ENCODE results near the gene NPAT.
"Not testable (repeated sequence)": the region's sequence is repeated elsewhere in the genome, so short reads cannot be mapped to it uniquely, and the experiment has no call there.

Gene NPAT

GRCh38 chr11:108148556-108148955 is 73.9 kb downstream of the NPAT start:
- DNase-seq (ENCODE audit: low spot score) = no peak

- DNase-seq (ENCODE audit: low spot score) = no peak
Measured at GRCh38 chr11:108147150-108147549, 75.3 kb downstream of the NPAT start.

DNA sequence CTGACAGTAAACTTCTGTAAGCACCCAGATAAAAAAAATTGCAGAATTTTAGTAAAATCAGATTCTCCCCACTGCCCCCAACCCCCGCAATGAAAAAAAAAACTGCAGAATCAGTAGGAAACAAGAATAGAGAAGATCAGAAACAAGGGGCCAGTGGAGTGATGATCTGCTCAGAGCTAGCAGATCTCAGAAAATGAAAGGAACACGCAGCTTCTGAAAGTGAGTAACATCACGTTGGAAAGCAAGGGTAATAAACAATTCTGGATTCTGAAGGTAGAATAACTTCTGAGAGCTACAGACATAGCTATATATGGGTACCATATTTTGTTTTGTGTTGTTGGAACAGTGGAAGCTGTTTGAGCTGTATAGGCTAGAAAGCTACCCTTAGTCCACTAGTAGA is 77.8 kb downstream of the NPAT start:
- DNase-seq (ENCODE audit: low spot score) = no peak

DNA sequence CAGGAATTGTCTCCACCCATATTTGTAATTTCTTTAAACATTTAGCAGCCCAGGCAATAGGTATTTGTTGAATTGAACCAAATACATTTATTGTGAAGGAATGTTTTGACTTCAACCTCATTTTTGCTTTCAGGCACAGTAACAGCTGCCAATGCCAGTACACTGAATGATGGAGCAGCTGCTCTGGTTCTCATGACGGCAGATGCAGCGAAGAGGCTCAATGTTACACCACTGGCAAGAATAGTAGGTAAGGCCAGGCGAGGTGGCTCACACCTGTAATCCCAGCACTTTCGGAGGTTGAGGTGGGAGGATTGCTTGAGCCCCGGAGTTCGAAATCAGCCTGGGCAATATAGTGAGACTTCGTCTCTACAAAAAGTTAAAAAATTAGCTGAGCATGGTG is 80.1 kb downstream of the NPAT start:
- DNase-seq (ENCODE audit: low spot score) = no peak

- DNase-seq (ENCODE audit: low spot score) = no peak
Measured at GRCh38 chr11:108137212-108137611, 85.2 kb downstream of the NPAT start.

DNA sequence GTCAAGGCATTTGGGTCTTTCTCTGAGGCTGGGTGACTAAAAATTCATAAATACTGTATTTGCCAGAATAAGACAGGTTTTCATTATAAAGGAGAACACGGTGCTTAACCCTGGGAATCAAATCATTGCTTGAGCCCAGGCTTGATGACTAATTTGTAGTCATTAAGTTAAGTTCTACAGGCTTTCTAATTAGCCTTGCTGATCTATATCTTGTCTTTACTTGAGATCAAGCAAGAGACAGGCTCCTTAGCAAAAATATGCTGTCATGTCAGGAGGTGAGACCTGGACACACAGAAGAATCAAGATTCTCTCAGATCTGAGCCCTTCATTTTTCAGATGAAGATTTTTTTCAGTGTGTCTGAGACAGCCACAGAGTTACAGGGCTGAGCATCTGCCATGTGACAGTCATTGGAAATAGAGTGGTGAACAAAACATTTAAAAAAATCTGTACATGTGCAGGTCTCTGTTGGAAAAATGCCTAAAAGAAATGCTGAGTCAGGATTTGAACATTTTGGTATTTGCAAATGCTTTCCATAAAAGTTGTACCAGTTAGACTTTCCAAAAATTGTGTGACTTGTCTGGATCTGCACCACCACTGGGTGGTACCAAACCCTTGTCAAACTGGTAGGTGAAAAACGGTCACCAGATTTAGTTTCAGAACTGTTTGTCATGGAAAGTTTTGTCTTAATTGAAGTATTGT is 86.4 kb downstream of the NPAT start:
- no peak for DNase-seq (ENCODE audit: low spot score)

DNA sequence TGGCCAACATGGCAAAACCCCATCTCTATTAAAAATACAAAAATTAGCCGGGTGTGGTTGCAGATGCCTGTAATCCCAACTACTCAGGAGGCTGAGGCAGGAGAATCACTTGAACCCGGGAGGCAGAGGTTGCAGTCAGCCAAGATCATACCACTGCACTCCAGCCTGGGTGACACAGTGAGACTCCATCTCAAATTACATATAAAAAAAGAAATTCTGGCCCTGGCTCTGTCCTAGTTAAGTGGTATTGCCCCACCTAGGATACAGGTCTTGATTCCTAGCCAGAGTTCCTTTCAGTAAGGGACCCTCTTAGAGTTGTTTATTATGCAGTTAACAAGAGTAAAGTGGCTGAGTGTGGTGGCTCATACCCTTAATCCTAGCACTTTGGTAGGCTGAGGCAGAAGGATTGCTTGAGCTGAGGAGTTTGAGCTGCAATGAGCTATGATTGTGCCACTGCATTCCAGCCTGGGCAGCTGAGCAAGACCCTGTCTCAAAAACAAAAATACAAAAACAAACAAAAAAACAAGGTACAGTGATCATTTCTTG is 89.4 kb downstream of the NPAT start:
- DNase-seq (ENCODE audit: low spot score) = not testable (repeated sequence)

DNA sequence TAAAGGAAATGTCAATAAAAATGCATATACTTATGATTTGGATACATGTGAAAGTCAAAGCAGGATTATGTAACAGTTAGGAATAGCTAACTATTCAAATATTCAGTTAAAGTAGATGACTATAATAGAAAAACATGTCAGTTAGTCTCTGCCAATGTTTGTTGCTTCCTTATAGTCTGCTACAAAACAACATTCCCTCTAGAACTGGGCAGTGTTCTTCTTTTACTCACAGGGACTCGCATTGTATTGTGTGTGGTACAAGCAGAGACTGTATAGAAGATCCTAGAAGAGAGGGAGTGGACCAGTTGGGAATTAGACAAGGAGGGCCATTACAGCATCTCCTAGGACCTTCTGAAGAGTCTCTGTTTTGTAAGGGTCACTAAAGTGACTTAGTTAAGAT is 90.4 kb downstream of the NPAT start:
- no peak for DNase-seq (ENCODE audit: low spot score)

DNA sequence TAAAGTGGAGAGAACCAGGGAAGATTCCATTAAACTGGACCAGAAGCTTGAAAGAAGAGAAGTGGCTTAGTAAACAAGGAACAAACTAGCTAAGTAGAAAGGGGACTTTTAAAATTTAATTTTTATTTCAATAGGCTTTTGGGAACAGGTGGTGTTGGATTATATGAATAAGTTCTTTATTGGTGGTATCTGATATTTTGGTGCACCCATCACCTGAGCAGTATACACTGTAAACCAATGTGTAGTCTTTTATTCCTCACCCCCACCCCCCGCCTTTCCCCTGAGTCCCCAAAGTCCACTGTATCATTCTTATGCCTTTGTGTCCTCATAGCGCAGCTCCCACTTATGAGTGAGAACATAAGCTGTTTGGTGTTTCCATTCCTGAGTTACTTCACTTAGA is 93.7 kb downstream of the NPAT start:
- DNase-seq (ENCODE audit: low spot score) = no peak

- DNase-seq (ENCODE audit: low spot score) = no peak
Measured at GRCh38 chr11:108125096-108125495, 97.3 kb downstream of the NPAT start.

GRCh38 chr11:108122166-108122628 is 100.2 kb downstream of the NPAT start:
- peak; percentile 27 for DNase-seq (ENCODE audit: low spot score)

- DNase-seq (ENCODE audit: low spot score) = peak; percentile 96
Measured at GRCh38 chr11:108121274-108122155, 100.9 kb downstream of the NPAT start, which contains the start of gene ACAT1. TSS of gene ACAT1 (plus strand) at chr11:108121567. CDS start at chr11:108121607, 40 bp downstream.

DNA sequence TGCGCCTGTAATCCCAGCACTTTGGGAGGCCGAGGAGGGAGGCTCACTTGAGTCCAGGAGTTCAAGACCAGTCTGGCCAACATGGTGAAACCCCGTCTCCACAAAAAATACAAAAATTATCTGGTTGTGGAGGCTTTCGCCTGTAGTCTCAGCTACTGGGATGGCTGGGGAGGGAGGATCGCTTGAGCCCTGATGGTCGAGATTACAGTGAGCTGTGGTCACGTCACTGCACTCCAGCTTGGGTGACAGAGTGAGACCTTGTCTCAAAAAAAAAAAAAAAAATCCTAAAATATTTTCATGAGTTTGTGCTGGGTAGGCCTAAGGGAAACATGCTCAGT is 101.5 kb downstream of the NPAT start:
- not testable (repeated sequence) for DNase-seq (ENCODE audit: low spot score)

GRCh38 chr11:108117746-108118371 is 104.6 kb downstream of the NPAT start:
- DNase-seq (ENCODE audit: low spot score) = peak; percentile 30

DNA sequence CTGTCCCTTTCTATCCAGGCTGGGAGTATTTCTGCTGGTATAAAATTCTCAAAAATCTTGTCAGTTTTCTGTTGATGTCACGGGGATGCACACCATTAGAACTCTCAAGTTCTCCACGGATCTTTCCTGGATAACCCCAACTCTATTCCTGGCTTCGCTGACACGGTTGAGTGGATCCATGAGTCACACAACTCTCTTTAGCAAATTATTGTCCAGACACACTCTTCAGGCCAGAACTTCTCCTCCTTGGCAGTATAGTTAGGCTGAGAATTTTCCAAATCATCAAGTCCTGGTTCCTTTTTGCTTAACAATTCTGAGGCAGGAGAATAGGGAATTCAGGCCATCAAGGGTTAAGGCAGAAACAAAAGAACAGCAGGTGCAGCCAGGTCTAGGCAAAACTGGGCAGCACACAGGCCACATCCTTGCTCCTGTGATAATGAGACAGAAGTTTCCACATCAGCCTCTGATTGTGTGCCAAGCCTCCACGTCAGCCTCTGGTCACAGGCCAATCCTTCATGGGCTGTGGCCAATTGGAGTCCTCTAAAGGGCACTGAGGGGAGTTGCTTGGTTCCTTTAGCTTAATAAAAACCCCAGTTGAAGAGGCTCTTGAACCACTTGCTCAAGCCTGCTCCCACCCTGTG is 106.8 kb downstream of the NPAT start:
- peak; percentile 29 for DNase-seq (ENCODE audit: low spot score)

DNA sequence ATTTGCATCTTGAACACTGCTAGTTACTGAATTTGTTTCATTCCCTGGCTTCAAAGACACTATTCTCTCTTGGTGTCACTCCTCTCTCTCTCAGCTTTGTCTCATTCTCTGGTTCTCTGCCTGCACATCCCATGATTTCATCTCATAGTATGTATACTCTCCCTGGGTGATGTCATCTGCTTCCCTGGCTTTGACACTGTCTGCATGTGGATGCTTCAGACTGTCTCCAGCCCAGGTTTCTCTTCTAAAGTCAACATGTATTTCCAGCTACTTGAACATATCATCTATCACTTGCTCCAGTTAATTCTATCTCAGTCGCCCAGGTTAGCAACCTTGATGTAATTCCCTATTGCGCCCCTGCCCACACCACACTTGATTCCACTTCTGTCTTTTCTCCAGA is 110.4 kb downstream of the NPAT start:
- DNase-seq (ENCODE audit: low spot score) = no peak

DNA sequence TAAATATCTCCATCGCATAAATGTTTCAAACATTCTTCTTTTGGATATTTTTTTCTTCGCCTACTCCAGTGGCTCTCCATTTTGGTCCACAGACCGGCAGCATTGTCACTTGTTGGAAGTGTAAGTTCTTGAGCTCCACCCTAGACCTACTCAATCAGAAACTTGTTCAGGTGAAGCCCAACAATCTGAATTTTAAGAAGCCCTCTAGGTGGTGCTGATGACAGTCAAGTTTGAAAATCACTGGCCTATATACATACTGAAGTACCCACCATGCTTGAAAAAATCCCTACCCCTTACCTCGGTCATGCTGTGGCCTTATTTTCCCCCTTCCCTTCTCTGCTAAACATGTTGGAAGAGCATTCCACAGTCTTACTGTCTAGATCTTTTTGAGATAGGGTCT is 111.3 kb downstream of the NPAT start:
- no peak for DNase-seq (ENCODE audit: low spot score)
